Neural progenitor cell (in vitro differentiated cells): ENCODE data around the gene RAD51B. TPM values are rescaled to one million over a fixed set of nuclear protein-coding genes. Genes with fewer than 3 reads are reported as not detected.

Source experiments
- DNase-seq: peaks from one replicate; pipeline ENCODE4 v3.0.0-alpha.2; 2016; ENCODE audit warnings: low spot score
- H2AFZ ChIP-seq: fragments of 200-600 bp; sonication (generic); replicated peaks from 2 replicates; pipeline ENCODE4 v1.6.1; 2016; ENCODE audit warnings: antibody characterized with exemption
- H3F3A ChIP-seq: fragments of 200-600 bp; sonication (generic); 2 replicates; pipeline ENCODE4 v1.6.1; 2016; ENCODE audit warnings: antibody characterized with exemption, low read depth
- H3K27ac ChIP-seq: fragments of 200-600 bp; sonication (generic); 2 replicates; pipeline ENCODE4 v1.5.1; 2016; ENCODE audit warnings: mild to moderate bottlenecking
- H3K27me3 ChIP-seq: fragments of 200-600 bp; sonication (generic); 2 replicates; pipeline ENCODE4 v1.6.1; 2016; ENCODE audit warnings: mild to moderate bottlenecking, moderate library complexity
- H3K36me3 ChIP-seq: fragments of 200-600 bp; sonication (generic); 2 replicates; pipeline ENCODE4 v1.5.1; 2016
- H3K4me1 ChIP-seq: fragments of 200-600 bp; sonication (generic); 2 replicates; pipeline ENCODE4 v1.6.1; 2016; ENCODE audit warnings: mixed run types
- H3K4me2 ChIP-seq: fragments of 200-600 bp; sonication (generic); 2 replicates; pipeline ENCODE4 v1.6.1; 2016
- H3K4me3 ChIP-seq: fragments of 200-600 bp; sonication (generic); 2 replicates; pipeline ENCODE4 v1.5.1; 2016
- H3K79me2 ChIP-seq: fragments of 200-600 bp; sonication (generic); 2 replicates; pipeline ENCODE4 v1.6.1; 2016; ENCODE audit warnings: low read depth
- H3K9ac ChIP-seq: fragments of 200-600 bp; sonication (generic); 2 replicates; pipeline ENCODE4 v1.6.1; 2016
- H3K9me3 ChIP-seq: fragments of 200-600 bp; sonication (generic); 2 replicates; pipeline ENCODE4 v1.5.1; 2016; ENCODE audit warnings: low read depth
- H4K20me1 ChIP-seq: fragments of 200-600 bp; sonication (generic); 2 replicates; pipeline ENCODE4 v1.6.1; 2016; ENCODE audit warnings: low read depth
- H3K27ac Mint-ChIP-seq: 3 replicates; pipeline ENCODE4 v1.8.0; 2021; ENCODE audit warnings: mixed read lengths
- H3K27me3 Mint-ChIP-seq: 2 replicates; pipeline ENCODE4 v1.8.0; 2022; ENCODE audit warnings: low read depth, mild to moderate bottlenecking, inconsistent platforms, moderate library complexity, mixed read lengths; ENCODE audit not compliant: insufficient read depth
- H3K36me3 Mint-ChIP-seq: 3 replicates; pipeline ENCODE4 v1.8.0; 2021; ENCODE audit warnings: mixed read lengths
- H3K4me1 Mint-ChIP-seq: 3 replicates; pipeline ENCODE4 v1.8.0; 2021; ENCODE audit warnings: mixed read lengths
- H3K4me3 Mint-ChIP-seq: 3 replicates; pipeline ENCODE4 v1.8.0; 2021; ENCODE audit warnings: mild to moderate bottlenecking, moderate library complexity, mixed read lengths
- H3K9me3 Mint-ChIP-seq: 3 replicates; pipeline ENCODE4 v1.8.0; 2020; ENCODE audit warnings: mixed read lengths
- CTCF ChIP-seq: fragments of 200-600 bp; sonication (generic); IDR thresholded peaks from 2 replicates; pipeline ENCODE4 v1.5.1; 2017; ENCODE audit warnings: antibody characterized with exemption, mild to moderate bottlenecking
- EZH2 ChIP-seq: fragments of 200-600 bp; sonication (generic); IDR thresholded peaks from 2 replicates; pipeline ENCODE4 v1.6.1; 2017; ENCODE audit warnings: antibody characterized with exemption, mild to moderate bottlenecking, moderate library complexity
- EZH2phosphoT487 ChIP-seq: fragments of 200-600 bp; sonication (generic); IDR thresholded peaks from 2 replicates; pipeline ENCODE4 v1.6.1; 2017; ENCODE audit warnings: antibody characterized with exemption
- total RNA-seq: library from RNA; depleted of rRNA; stranded (reverse); fragments of >200 nt; gene quantifications from 2 replicates; pipeline ENCODE4 v1.2.3, GENCODE V29; 2015; ENCODE audit warnings: low replicate concordance

RAD51B gene
- total RNA-seq, 1 donor from 2014 or later = 50.5 TPM

GRCh38 chr14:68148276-68148675, 328.7 kb downstream of the RAD51B start:
- TF ChIP-seq EZH2phosphoT487 (no peak), EZH2 (no peak), CTCF (no peak)
- H3K79me2 ChIP-seq = no peaks in the 10 kb centered on the region

GRCh38 chr14:68148763-68149162, 329.2 kb downstream of the RAD51B start:
- H3K36me3 Mint-ChIP-seq = peaks cover 17% of the 10 kb centered on the region
- H3K4me1 Mint-ChIP-seq = peaks cover 6% of the 10 kb centered on the region
- no peaks in the 10 kb centered on the region for H3F3A ChIP-seq
- no peaks in the 10 kb centered on the region for H3K27me3 ChIP-seq
- H3K27ac ChIP-seq = no peak overlapping the region
- H3K4me2 ChIP-seq = no peak overlapping the region
- H3K36me3 ChIP-seq = no peaks in the 10 kb centered on the region
- H3K4me3 Mint-ChIP-seq = no peak overlapping the region
- no peak for TF ChIP-seq CTCF
- TF ChIP-seq EZH2 = no peak
- no peak for TF ChIP-seq EZH2phosphoT487
- no peak overlapping the region for H3K9ac ChIP-seq
- H3K4me1 ChIP-seq = peaks cover 4% of the 10 kb centered on the region
- H3K27me3 Mint-ChIP-seq = no peaks in the 10 kb centered on the region
- no peaks in the 10 kb centered on the region for H4K20me1 ChIP-seq
- peaks cover 36% of the 10 kb centered on the region for H3K9me3 Mint-ChIP-seq
- H3K27ac Mint-ChIP-seq = no peak overlapping the region
- H2AFZ ChIP-seq = no peak overlapping the region
- DNase-seq = no peak
- H3K79me2 ChIP-seq = no peaks in the 10 kb centered on the region
- no peaks in the 10 kb centered on the region for H3K9me3 ChIP-seq
- no peak overlapping the region for H3K4me3 ChIP-seq

More at GRCh38 chr14:68148276-68148675, 328.7 kb downstream of the RAD51B start:
- no peaks in the 10 kb centered on the region for H3K36me3 ChIP-seq
- H3K4me1 ChIP-seq = peaks cover 4% of the 10 kb centered on the region
- no peak overlapping the region for H3K27ac ChIP-seq
- H3K27me3 ChIP-seq = no peaks in the 10 kb centered on the region
- Mint-ChIP-seq H3K36me3 (peaks cover 16% of the 10 kb centered on the region), H3K4me3 (no peak overlapping the region), H3K27ac (no peak overlapping the region), H3K27me3 (no peaks in the 10 kb centered on the region), H3K4me1 (peaks cover 11% of the 10 kb centered on the region), H3K9me3 (peaks cover 33% of the 10 kb centered on the region)
- no peaks in the 10 kb centered on the region for H4K20me1 ChIP-seq
- H3F3A ChIP-seq = no peaks in the 10 kb centered on the region
- H3K4me2 ChIP-seq = no peak overlapping the region
- H2AFZ ChIP-seq = no peak overlapping the region
- no peaks in the 10 kb centered on the region for H3K9me3 ChIP-seq
- H3K9ac ChIP-seq = no peak overlapping the region
- DNase-seq = no peak
- H3K4me3 ChIP-seq = no peak overlapping the region

GRCh38 chr14:68153275-68153674, 333.7 kb downstream of the RAD51B start:
- H3K4me2 ChIP-seq = no peak overlapping the region
- Mint-ChIP-seq H3K4me1 (peaks cover 17% of the 10 kb centered on the region), H3K4me3 (no peak overlapping the region), H3K27ac (no peak overlapping the region), H3K27me3 (no peaks in the 10 kb centered on the region), H3K36me3 (peaks cover 19% of the 10 kb centered on the region), H3K9me3 (peaks cover 41% of the 10 kb centered on the region)
- no peaks in the 10 kb centered on the region for H3K79me2 ChIP-seq
- no peak overlapping the region for H2AFZ ChIP-seq
- H3K9ac ChIP-seq = no peak overlapping the region
- no peak overlapping the region for H3K27ac ChIP-seq
- H4K20me1 ChIP-seq = no peaks in the 10 kb centered on the region
- no peak overlapping the region for H3K4me3 ChIP-seq
- H3K4me1 ChIP-seq = no peaks in the 10 kb centered on the region
- TF ChIP-seq CTCF = no peak
- TF ChIP-seq EZH2 = no peak
- no peak for TF ChIP-seq EZH2phosphoT487
- H3K36me3 ChIP-seq = no peaks in the 10 kb centered on the region
- no peaks in the 10 kb centered on the region for H3K27me3 ChIP-seq
- H3F3A ChIP-seq = no peaks in the 10 kb centered on the region
- H3K9me3 ChIP-seq = no peaks in the 10 kb centered on the region
- no peak for DNase-seq
